HEK293 (cell line): ENCODE results near the gene TOX4.

Experiments
- HOXD13 ChIP-seq: sonication (generic); formaldehyde crosslinking; IDR thresholded peaks from 2 replicates; pipeline ENCODE4 v1.8.0; 2022; ENCODE audit warnings: missing genetic modification reagents, borderline replicate concordance
- KLF8 ChIP-seq: fragments of 450-650 bp; formaldehyde crosslinking; IDR thresholded peaks from 2 replicates; pipeline ENCODE4 v1.5.1; 2016; ENCODE audit warnings: missing biosample characterization, missing genetic modification characterization
- OVOL3 ChIP-seq: fragments of 450-650 bp; formaldehyde crosslinking; IDR thresholded peaks from 2 replicates; pipeline ENCODE4 v1.5.1; 2016; ENCODE audit warnings: missing biosample characterization, missing genetic modification characterization
- ZBTB7A ChIP-seq: fragments of 450-650 bp; formaldehyde crosslinking; IDR thresholded peaks from 2 replicates; pipeline ENCODE4 v1.5.1; 2016; ENCODE audit warnings: low read depth, missing biosample characterization, missing genetic modification characterization
- ZNF114 ChIP-seq: fragments of 450-650 bp; formaldehyde crosslinking; IDR thresholded peaks from 2 replicates; pipeline ENCODE4 v1.5.0; 2017; ENCODE audit warnings: missing biosample characterization, missing genetic modification characterization
- ZNF791 ChIP-seq: fragments of 450-650 bp; formaldehyde crosslinking; IDR thresholded peaks from 2 replicates; pipeline ENCODE4 v1.5.1; 2016; ENCODE audit warnings: missing biosample characterization, missing genetic modification characterization
- ZXDB ChIP-seq: fragments of 450-650 bp; formaldehyde crosslinking; IDR thresholded peaks from 2 replicates; pipeline ENCODE4 v1.5.1; 2016; ENCODE audit warnings: missing biosample characterization, missing genetic modification characterization
- TF ChIP-seq, protein P1 (sequence below): fragments of 450-650 bp; formaldehyde crosslinking; IDR thresholded peaks from 2 replicates; pipeline ENCODE4 v1.5.1; 2016; ENCODE audit warnings: missing biosample characterization, missing genetic modification characterization
- TF ChIP-seq, protein P2 (sequence below): fragments of 450-650 bp; formaldehyde crosslinking; IDR thresholded peaks from 2 replicates; pipeline ENCODE4 v1.5.1; 2016; ENCODE audit warnings: missing biosample characterization, missing genetic modification characterization, borderline replicate concordance
- TF ChIP-seq, protein P3 (sequence below): fragments of 450-650 bp; formaldehyde crosslinking; conservative IDR thresholded peaks from 2 replicates; pipeline ENCODE4 v1.5.1; 2016; ENCODE audit warnings: low read depth, missing biosample characterization, missing genetic modification characterization
- TF ChIP-seq, protein P4 (sequence below): fragments of 450-650 bp; IDR thresholded peaks from 2 replicates; pipeline ENCODE4 v1.5.1; 2018; ENCODE audit warnings: missing biosample characterization, missing genetic modification characterization
- TF ChIP-seq, protein P5 (sequence below): fragments of 450-650 bp; formaldehyde crosslinking; IDR thresholded peaks from 2 replicates; pipeline ENCODE4; 2016; ENCODE audit warnings: missing biosample characterization, missing genetic modification characterization
- TF ChIP-seq, protein P6 (sequence below): fragments of 450-650 bp; formaldehyde crosslinking; IDR thresholded peaks from 2 replicates; pipeline ENCODE4 v1.5.1; 2017; ENCODE audit warnings: missing biosample characterization, missing genetic modification characterization
- TF ChIP-seq, protein P7 (sequence below): fragments of 450-650 bp; formaldehyde crosslinking; IDR thresholded peaks from 2 replicates; pipeline ENCODE4 v1.5.0; 2017; ENCODE audit warnings: missing biosample characterization, missing genetic modification characterization, borderline replicate concordance

The TOX4 gene

DNA sequence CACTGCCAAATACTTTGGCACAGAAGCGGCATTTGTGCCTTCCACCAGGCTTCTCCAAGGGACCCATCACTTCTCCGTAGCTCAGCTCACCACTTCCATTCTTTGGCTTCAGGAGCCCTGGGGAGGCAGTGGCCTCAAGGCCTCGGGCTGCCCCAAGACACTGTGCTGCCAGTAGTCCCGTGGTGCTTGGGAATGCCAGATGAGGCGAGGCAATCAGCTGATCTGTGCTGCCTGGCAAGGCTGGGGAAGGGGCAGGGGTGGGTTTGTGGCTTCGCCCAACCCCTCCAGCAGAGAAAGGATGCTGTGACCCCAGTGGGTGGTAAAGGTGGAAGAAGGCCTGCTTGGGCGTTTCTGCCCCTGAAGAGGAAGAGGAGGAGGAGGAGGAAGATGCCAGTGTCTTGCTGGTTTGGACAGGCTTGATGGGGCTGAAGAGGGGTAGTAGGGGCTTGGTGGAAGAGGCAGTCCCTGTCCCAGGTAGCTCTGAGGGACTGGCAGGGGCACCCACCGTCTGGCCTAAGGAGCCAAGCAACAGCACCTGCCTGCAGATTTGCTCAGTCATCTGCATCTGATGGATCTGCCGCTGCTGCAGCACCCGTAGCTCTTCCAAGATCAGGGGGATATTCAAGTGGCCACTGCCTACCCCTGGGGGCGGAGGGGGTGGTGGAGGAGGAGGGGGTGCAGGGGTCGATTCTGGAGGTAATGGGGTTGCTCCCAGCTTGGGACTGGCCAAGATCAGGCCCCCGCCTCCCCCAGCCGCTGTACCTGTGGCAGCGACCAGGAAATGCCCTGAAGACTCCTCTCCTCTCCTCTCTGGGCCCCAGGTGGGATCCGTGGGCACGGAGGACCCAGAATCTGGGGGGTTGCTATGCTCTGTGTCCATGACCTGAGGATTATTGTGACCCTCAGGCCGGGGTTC, 47.8 kb downstream of the TOX4 start (continued):
- TF ChIP-seq ZBTB7A (tag by site-specific recombination) (no peak), ZXDB (tag by site-specific recombination) (no peak), ZNF114 (tag by site-specific recombination) (no peak), OVOL3 (tag by site-specific recombination) (no peak), KLF8 (tag by site-specific recombination) (no peak), ZNF791 (tag by site-specific recombination) (no peak), HOXD13 (no peak)
- TF ChIP-seq, protein P1, sequence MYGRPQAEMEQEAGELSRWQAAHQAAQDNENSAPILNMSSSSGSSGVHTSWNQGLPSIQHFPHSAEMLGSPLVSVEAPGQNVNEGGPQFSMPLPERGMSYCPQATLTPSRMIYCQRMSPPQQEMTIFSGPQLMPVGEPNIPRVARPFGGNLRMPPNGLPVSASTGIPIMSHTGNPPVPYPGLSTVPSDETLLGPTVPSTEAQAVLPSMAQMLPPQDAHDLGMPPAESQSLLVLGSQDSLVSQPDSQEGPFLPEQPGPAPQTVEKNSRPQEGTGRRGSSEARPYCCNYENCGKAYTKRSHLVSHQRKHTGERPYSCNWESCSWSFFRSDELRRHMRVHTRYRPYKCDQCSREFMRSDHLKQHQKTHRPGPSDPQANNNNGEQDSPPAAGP (tag by site-specific recombination): no peak
- TF ChIP-seq, protein P2, sequence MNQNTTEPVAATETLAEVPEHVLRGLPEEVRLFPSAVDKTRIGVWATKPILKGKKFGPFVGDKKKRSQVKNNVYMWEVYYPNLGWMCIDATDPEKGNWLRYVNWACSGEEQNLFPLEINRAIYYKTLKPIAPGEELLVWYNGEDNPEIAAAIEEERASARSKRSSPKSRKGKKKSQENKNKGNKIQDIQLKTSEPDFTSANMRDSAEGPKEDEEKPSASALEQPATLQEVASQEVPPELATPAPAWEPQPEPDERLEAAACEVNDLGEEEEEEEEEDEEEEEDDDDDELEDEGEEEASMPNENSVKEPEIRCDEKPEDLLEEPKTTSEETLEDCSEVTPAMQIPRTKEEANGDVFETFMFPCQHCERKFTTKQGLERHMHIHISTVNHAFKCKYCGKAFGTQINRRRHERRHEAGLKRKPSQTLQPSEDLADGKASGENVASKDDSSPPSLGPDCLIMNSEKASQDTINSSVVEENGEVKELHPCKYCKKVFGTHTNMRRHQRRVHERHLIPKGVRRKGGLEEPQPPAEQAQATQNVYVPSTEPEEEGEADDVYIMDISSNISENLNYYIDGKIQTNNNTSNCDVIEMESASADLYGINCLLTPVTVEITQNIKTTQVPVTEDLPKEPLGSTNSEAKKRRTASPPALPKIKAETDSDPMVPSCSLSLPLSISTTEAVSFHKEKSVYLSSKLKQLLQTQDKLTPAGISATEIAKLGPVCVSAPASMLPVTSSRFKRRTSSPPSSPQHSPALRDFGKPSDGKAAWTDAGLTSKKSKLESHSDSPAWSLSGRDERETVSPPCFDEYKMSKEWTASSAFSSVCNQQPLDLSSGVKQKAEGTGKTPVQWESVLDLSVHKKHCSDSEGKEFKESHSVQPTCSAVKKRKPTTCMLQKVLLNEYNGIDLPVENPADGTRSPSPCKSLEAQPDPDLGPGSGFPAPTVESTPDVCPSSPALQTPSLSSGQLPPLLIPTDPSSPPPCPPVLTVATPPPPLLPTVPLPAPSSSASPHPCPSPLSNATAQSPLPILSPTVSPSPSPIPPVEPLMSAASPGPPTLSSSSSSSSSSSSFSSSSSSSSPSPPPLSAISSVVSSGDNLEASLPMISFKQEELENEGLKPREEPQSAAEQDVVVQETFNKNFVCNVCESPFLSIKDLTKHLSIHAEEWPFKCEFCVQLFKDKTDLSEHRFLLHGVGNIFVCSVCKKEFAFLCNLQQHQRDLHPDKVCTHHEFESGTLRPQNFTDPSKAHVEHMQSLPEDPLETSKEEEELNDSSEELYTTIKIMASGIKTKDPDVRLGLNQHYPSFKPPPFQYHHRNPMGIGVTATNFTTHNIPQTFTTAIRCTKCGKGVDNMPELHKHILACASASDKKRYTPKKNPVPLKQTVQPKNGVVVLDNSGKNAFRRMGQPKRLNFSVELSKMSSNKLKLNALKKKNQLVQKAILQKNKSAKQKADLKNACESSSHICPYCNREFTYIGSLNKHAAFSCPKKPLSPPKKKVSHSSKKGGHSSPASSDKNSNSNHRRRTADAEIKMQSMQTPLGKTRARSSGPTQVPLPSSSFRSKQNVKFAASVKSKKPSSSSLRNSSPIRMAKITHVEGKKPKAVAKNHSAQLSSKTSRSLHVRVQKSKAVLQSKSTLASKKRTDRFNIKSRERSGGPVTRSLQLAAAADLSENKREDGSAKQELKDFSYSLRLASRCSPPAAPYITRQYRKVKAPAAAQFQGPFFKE (tag by site-specific recombination): no peak
- TF ChIP-seq, protein P3, sequence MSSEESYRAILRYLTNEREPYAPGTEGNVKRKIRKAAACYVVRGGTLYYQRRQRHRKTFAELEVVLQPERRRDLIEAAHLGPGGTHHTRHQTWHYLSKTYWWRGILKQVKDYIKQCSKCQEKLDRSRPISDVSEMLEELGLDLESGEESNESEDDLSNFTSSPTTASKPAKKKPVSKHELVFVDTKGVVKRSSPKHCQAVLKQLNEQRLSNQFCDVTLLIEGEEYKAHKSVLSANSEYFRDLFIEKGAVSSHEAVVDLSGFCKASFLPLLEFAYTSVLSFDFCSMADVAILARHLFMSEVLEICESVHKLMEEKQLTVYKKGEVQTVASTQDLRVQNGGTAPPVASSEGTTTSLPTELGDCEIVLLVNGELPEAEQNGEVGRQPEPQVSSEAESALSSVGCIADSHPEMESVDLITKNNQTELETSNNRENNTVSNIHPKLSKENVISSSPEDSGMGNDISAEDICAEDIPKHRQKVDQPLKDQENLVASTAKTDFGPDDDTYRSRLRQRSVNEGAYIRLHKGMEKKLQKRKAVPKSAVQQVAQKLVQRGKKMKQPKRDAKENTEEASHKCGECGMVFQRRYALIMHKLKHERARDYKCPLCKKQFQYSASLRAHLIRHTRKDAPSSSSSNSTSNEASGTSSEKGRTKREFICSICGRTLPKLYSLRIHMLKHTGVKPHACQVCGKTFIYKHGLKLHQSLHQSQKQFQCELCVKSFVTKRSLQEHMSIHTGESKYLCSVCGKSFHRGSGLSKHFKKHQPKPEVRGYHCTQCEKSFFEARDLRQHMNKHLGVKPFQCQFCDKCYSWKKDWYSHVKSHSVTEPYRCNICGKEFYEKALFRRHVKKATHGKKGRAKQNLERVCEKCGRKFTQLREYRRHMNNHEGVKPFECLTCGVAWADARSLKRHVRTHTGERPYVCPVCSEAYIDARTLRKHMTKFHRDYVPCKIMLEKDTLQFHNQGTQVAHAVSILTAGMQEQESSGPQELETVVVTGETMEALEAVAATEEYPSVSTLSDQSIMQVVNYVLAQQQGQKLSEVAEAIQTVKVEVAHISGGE (tag by site-specific recombination): no peak
- TF ChIP-seq, protein P4, sequence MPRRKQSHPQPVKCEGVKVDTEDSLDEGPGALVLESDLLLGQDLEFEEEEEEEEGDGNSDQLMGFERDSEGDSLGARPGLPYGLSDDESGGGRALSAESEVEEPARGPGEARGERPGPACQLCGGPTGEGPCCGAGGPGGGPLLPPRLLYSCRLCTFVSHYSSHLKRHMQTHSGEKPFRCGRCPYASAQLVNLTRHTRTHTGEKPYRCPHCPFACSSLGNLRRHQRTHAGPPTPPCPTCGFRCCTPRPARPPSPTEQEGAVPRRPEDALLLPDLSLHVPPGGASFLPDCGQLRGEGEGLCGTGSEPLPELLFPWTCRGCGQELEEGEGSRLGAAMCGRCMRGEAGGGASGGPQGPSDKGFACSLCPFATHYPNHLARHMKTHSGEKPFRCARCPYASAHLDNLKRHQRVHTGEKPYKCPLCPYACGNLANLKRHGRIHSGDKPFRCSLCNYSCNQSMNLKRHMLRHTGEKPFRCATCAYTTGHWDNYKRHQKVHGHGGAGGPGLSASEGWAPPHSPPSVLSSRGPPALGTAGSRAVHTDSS (tag by site-specific recombination): peak; percentile 78
- TF ChIP-seq, protein P5, sequence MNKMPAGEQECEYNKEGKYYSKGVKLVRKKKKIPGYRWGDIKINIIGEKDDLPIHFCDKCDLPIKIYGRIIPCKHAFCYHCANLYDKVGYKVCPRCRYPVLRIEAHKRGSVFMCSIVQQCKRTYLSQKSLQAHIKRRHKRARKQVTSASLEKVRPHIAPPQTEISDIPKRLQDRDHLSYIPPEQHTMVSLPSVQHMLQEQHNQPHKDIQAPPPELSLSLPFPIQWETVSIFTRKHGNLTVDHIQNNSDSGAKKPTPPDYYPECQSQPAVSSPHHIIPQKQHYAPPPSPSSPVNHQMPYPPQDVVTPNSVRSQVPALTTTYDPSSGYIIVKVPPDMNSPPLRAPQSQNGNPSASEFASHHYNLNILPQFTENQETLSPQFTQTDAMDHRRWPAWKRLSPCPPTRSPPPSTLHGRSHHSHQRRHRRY (tag by site-specific recombination): no peak
- TF ChIP-seq, protein P6, sequence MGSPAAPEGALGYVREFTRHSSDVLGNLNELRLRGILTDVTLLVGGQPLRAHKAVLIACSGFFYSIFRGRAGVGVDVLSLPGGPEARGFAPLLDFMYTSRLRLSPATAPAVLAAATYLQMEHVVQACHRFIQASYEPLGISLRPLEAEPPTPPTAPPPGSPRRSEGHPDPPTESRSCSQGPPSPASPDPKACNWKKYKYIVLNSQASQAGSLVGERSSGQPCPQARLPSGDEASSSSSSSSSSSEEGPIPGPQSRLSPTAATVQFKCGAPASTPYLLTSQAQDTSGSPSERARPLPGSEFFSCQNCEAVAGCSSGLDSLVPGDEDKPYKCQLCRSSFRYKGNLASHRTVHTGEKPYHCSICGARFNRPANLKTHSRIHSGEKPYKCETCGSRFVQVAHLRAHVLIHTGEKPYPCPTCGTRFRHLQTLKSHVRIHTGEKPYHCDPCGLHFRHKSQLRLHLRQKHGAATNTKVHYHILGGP: no peak
- TF ChIP-seq, protein P7, sequence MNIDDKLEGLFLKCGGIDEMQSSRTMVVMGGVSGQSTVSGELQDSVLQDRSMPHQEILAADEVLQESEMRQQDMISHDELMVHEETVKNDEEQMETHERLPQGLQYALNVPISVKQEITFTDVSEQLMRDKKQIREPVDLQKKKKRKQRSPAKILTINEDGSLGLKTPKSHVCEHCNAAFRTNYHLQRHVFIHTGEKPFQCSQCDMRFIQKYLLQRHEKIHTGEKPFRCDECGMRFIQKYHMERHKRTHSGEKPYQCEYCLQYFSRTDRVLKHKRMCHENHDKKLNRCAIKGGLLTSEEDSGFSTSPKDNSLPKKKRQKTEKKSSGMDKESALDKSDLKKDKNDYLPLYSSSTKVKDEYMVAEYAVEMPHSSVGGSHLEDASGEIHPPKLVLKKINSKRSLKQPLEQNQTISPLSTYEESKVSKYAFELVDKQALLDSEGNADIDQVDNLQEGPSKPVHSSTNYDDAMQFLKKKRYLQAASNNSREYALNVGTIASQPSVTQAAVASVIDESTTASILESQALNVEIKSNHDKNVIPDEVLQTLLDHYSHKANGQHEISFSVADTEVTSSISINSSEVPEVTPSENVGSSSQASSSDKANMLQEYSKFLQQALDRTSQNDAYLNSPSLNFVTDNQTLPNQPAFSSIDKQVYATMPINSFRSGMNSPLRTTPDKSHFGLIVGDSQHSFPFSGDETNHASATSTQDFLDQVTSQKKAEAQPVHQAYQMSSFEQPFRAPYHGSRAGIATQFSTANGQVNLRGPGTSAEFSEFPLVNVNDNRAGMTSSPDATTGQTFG (tag by site-specific recombination): no peak
- TF ChIP-seq, all 188 proteins: peak for 3
